ENCODE data around the gene ANKS1B. TPM values are rescaled to one million over a fixed set of nuclear protein-coding genes. Genes with fewer than 3 reads are reported as not detected.

The ANKS1B gene
- total RNA-seq, 1 experiment from 2014 or later, result 9.7 TPM

DNA sequence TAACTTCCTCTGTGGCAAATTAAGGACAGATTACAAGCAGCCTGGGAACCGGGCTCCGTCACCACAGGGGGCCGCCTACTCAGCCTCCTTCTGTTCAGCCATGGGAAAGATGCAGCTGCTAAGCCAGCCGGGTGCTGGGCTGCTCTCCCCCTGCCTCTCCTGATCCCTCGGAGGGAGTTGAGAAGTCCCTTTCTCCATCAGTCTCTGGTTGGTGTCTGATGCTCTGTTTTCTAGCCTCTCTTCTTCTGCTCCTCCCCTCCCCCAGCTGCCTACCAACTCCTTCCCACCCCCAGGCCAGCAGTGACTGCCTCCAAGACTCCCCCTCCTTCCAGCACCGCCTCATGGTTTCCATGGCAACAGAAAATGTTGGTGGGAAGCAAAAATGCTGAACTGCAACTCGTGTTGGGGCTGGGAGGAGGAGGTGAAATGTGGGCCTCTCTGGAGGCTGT lies 853.0 kb downstream of the ANKS1B start:
- no peaks in the 10 kb centered on the region for H3K36me3 ChIP-seq (ENCODE audit: control insufficient read depth, insufficient read depth, low read length)
- H3K27ac ChIP-seq (ENCODE audit: low read length), result no peak overlapping the region
- no peak overlapping the region for H3K4me3 ChIP-seq (ENCODE audit: low read depth in 2 of 2, low read length in 2 of 2)
- H3K4me1 ChIP-seq (ENCODE audit: control insufficient read depth, insufficient read depth, low read length), result no peaks in the 10 kb centered on the region
- ATAC-seq (no peak), DNase-seq (ENCODE audit: low read depth, low spot score) (no peak)
- ChIA-PET CTCF (no interaction called here), POLR2A (no interaction called here)
- no peaks in the 10 kb centered on the region for H3K27me3 ChIP-seq (ENCODE audit: control insufficient read depth, insufficient read depth, low read length)
- TF ChIP-seq, protein P1, sequence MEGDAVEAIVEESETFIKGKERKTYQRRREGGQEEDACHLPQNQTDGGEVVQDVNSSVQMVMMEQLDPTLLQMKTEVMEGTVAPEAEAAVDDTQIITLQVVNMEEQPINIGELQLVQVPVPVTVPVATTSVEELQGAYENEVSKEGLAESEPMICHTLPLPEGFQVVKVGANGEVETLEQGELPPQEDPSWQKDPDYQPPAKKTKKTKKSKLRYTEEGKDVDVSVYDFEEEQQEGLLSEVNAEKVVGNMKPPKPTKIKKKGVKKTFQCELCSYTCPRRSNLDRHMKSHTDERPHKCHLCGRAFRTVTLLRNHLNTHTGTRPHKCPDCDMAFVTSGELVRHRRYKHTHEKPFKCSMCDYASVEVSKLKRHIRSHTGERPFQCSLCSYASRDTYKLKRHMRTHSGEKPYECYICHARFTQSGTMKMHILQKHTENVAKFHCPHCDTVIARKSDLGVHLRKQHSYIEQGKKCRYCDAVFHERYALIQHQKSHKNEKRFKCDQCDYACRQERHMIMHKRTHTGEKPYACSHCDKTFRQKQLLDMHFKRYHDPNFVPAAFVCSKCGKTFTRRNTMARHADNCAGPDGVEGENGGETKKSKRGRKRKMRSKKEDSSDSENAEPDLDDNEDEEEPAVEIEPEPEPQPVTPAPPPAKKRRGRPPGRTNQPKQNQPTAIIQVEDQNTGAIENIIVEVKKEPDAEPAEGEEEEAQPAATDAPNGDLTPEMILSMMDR (IDR thresholded peaks at IDR 0.05), result no peak
- TF ChIP-seq TCF7L2 (IDR thresholded peaks at IDR 0.05; ENCODE audit: low read depth, low read length), result no peak
- no peak for TF ChIP-seq POLR2AphosphoS5 (IDR thresholded peaks at IDR 0.05; ENCODE audit: low read depth, low read length)
- TF ChIP-seq, protein P2, sequence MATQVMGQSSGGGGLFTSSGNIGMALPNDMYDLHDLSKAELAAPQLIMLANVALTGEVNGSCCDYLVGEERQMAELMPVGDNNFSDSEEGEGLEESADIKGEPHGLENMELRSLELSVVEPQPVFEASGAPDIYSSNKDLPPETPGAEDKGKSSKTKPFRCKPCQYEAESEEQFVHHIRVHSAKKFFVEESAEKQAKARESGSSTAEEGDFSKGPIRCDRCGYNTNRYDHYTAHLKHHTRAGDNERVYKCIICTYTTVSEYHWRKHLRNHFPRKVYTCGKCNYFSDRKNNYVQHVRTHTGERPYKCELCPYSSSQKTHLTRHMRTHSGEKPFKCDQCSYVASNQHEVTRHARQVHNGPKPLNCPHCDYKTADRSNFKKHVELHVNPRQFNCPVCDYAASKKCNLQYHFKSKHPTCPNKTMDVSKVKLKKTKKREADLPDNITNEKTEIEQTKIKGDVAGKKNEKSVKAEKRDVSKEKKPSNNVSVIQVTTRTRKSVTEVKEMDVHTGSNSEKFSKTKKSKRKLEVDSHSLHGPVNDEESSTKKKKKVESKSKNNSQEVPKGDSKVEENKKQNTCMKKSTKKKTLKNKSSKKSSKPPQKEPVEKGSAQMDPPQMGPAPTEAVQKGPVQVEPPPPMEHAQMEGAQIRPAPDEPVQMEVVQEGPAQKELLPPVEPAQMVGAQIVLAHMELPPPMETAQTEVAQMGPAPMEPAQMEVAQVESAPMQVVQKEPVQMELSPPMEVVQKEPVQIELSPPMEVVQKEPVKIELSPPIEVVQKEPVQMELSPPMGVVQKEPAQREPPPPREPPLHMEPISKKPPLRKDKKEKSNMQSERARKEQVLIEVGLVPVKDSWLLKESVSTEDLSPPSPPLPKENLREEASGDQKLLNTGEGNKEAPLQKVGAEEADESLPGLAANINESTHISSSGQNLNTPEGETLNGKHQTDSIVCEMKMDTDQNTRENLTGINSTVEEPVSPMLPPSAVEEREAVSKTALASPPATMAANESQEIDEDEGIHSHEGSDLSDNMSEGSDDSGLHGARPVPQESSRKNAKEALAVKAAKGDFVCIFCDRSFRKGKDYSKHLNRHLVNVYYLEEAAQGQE (IDR thresholded peaks at IDR 0.05; ENCODE audit: insufficient read depth in 1 of 2, low read depth in 2 of 2, low read length in 1 of 2), result no peak
- TF ChIP-seq SIN3A (IDR thresholded peaks at IDR 0.05; ENCODE audit: borderline replicate concordance, insufficient read depth, low read depth, low read length), result no peak
- no TSS peak for BruUV-seq (replicated peaks)
- intact Hi-C loops (cut with micrococcal nuclease; ENCODE audit: unreplicated experiment), result no loop called here
- H3K9me3 ChIP-seq (ENCODE audit: control insufficient read depth, insufficient read depth, low read depth, low read length), result no peaks in the 10 kb centered on the region
- in situ Hi-C loops (cut with HindIII; ENCODE audit: low pct_unique_long_range_greater_than_20kb, low sequenced_read_pairs), result no loop called here

DNA sequence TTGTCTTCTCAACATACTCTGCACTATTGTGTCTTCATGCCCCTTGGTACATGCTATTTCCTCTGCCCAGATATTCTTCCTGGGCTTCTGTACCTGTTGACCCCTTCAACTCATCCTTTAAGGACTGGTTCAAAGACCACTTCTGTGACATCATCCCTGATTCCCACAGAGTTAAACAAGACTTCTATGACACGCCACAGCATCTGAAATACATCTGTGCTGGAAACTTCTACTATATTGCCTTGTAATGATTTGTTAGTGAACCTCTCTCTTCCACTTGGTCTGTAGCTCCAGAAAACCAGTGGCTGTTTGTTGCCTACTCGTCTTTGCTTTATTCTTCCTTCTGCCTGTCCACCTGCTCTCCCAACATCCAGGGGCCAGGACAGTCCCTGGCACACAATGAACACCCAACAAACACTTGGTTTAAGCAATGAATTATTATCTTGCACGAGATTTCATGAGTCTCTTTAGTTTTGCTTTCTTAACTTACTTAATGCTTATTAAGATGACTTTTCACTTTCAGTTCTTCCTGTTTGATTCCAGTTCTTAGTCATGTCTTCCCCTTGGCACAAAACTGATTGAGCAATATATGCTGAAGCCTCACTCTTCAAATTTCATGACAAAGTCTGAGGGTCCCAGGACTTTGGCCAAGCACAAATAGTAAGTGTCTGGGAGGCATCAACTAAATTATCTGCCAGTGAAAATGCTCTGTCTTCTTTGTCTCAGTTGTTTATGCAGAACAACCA lies 853.8 kb downstream of the ANKS1B start:
- no peaks in the 10 kb centered on the region for H3K4me1 ChIP-seq (ENCODE audit: control insufficient read depth, insufficient read depth, low read length)
- no TSS peak for BruUV-seq (replicated peaks)
- in situ Hi-C loops (cut with HindIII; ENCODE audit: low pct_unique_long_range_greater_than_20kb, low sequenced_read_pairs), result no loop called here
- intact Hi-C loops (cut with micrococcal nuclease; ENCODE audit: unreplicated experiment), result no loop called here
- no peak for DNase-seq (ENCODE audit: low read depth, low spot score)
- H3K4me3 ChIP-seq (ENCODE audit: low read depth in 2 of 2, low read length in 2 of 2), result no peak overlapping the region
- TF ChIP-seq TCF7L2 (IDR thresholded peaks at IDR 0.05; ENCODE audit: low read depth, low read length) (no peak), POLR2AphosphoS5 (IDR thresholded peaks at IDR 0.05; ENCODE audit: low read depth, low read length) (no peak), SIN3A (IDR thresholded peaks at IDR 0.05; ENCODE audit: borderline replicate concordance, insufficient read depth, low read depth, low read length) (no peak)
- TF ChIP-seq, protein P2 (IDR thresholded peaks at IDR 0.05; ENCODE audit: insufficient read depth in 1 of 2, low read depth in 2 of 2, low read length in 1 of 2), result no peak
- TF ChIP-seq, protein P1 (IDR thresholded peaks at IDR 0.05), result no peak
- no peaks in the 10 kb centered on the region for H3K36me3 ChIP-seq (ENCODE audit: control insufficient read depth, insufficient read depth, low read length)
- ChIA-PET POLR2A (no interaction called here), CTCF (no interaction called here)
- ATAC-seq, result no peak
- no peaks in the 10 kb centered on the region for H3K9me3 ChIP-seq (ENCODE audit: control insufficient read depth, insufficient read depth, low read depth, low read length)
- no peaks in the 10 kb centered on the region for H3K27me3 ChIP-seq (ENCODE audit: control insufficient read depth, insufficient read depth, low read length)
- H3K27ac ChIP-seq (ENCODE audit: low read length), result no peak overlapping the region
